B cell (primary cell): ENCODE results near the gene TOX2. TPM values are rescaled to one million over a fixed set of nuclear protein-coding genes. Genes with fewer than 3 reads are reported as not detected.
A peak's percentile ranks its signal among the peaks of the same experiment; 100 is the strongest.

Source experiments
- ATAC-seq: fragments of 200-7000 bp; cut with Tn5 transposase; one replicate; pipeline ENCODE4 v1.10.0; 2021; ENCODE audit warnings: low read depth, mild to moderate bottlenecking, moderate number of reproducible peaks, moderate library complexity
- CTCF ChIA-PET: fragments of 350-600 bp; sonication (Branson Sonifier 250); formaldehyde crosslinking; loops from one replicate; lab custom pipeline; 2021; ENCODE audit warnings: antibody characterized with exemption, inconsistent platforms; lab: Charles Lee
- POLR2A ChIA-PET: fragments of 350-600 bp; sonication (Branson Sonifier 250); formaldehyde crosslinking; loops from one replicate; lab custom pipeline; 2021; ENCODE audit warnings: antibody characterized with exemption; lab: Charles Lee
- DNase-seq: peaks from one replicate; pipeline ENCODE4 v3.0.0; 2013
- H2AFZ ChIP-seq: 2 replicates; pipeline ENCODE4 v1.6.1; 2012; ENCODE audit warnings: mild to moderate bottlenecking, low read depth, low read length; ENCODE audit not compliant: insufficient read depth, poor library complexity, severe bottlenecking
- H3K27ac ChIP-seq, 2 donors: 1 replicate in 1 of 2; 2 replicates in 1 of 2; pipeline ENCODE4 v1.5.1; 2012 to 2013; ENCODE audit warnings: low read length in 2 of 2, mild to moderate bottlenecking in 2 of 2, moderate library complexity in 1 of 2
- H3K27me3 ChIP-seq, 4 experiments: fragments of 200-600 bp in 1 of 4; sonication (generic) in 1 of 4; replicated peaks in 1 of 4; 1 replicate in 2 of 4; 2 replicates in 2 of 4; pipeline versions ENCODE4 v1.6.1 to v1.7.0; 2013 to 2016; ENCODE audit warnings: low read length in 3 of 4, mild to moderate bottlenecking in 2 of 4, mixed read lengths in 1 of 4, moderate library complexity in 1 of 4; ENCODE audit not compliant: insufficient read depth in 4 of 4, control insufficient read depth in 3 of 4; ENCODE audit errors: control extremely low read depth in 1 of 4
- H3K36me3 ChIP-seq, 2 experiments: replicated peaks in 1 of 2; 1 replicate in 1 of 2; 2 replicates in 1 of 2; pipeline versions ENCODE4 v1.6.1 to v1.7.1; 2013; ENCODE audit warnings: low read length in 1 of 2; ENCODE audit not compliant: insufficient read depth in 2 of 2, control insufficient read depth in 1 of 2; ENCODE audit errors: control extremely low read depth in 1 of 2, extremely low read depth in 1 of 2
- H3K4me1 ChIP-seq, 2 donors: fragments of 200-600 bp in 1 of 2; sonication (generic) in 1 of 2; 1 replicate in 1 of 2; 2 replicates in 1 of 2; pipeline versions ENCODE4 v1.5.1 to v1.6.1; 2013 to 2017; ENCODE audit warnings: low read length in 2 of 2; ENCODE audit not compliant: control insufficient read depth in 2 of 2, insufficient read depth in 2 of 2
- H3K4me2 ChIP-seq: replicated peaks from 2 replicates; pipeline ENCODE3; 2012; ENCODE audit warnings: mild to moderate bottlenecking, low read depth, low read length; ENCODE audit not compliant: poor library complexity, severe bottlenecking
- H3K4me3 ChIP-seq, 5 experiments: fragments of 200-600 bp in 1 of 5; sonication (generic) in 1 of 5; 1 replicate in 3 of 5; 2 replicates in 2 of 5; pipeline versions ENCODE4 v1.5.1 to v1.7.0; 2011 to 2016; ENCODE audit warnings: low read length in 4 of 5, mild to moderate bottlenecking in 4 of 5, low read depth in 2 of 5, control low read depth in 1 of 5, moderate library complexity in 1 of 5; ENCODE audit not compliant: insufficient read depth in 1 of 5; ENCODE audit errors: control extremely low read depth in 1 of 5, extremely low read depth in 1 of 5
- H3K79me2 ChIP-seq: fragments of 200-600 bp; sonication (generic); one replicate; pipeline ENCODE4 v1.6.0; 2016; ENCODE audit warnings: low read length; ENCODE audit not compliant: control insufficient read depth, insufficient read depth
- H3K9ac ChIP-seq: fragments of 200-600 bp; sonication (generic); 2 replicates; pipeline ENCODE4 v1.6.1; 2017; ENCODE audit warnings: mild to moderate bottlenecking, low read length, moderate library complexity
- H3K9me3 ChIP-seq, 3 donors: one replicate each; pipeline versions ENCODE4 v1.6.1 to v1.7.1; 2013; ENCODE audit warnings: low read length in 2 of 3; ENCODE audit not compliant: control insufficient read depth in 2 of 3, insufficient read depth in 1 of 3; ENCODE audit errors: control extremely low read depth in 1 of 3
- H4K20me1 ChIP-seq: 2 replicates; pipeline ENCODE4 v1.6.0; 2012; ENCODE audit warnings: mild to moderate bottlenecking, low read length; ENCODE audit not compliant: insufficient read depth, control insufficient read depth, poor library complexity, severe bottlenecking
- H3K27ac Mint-ChIP-seq: one replicate; pipeline ENCODE4 v1.8.0; 2021; ENCODE audit warnings: mixed read lengths
- H3K27me3 Mint-ChIP-seq: one replicate; pipeline ENCODE4 v1.8.0; 2021; ENCODE audit warnings: mixed read lengths
- H3K4me1 Mint-ChIP-seq: one replicate; pipeline ENCODE4 v1.8.0; 2021; ENCODE audit warnings: mixed read lengths
- H3K4me3 Mint-ChIP-seq: one replicate; pipeline ENCODE4 v1.8.0; 2021; ENCODE audit warnings: mixed read lengths
- H3K9me3 Mint-ChIP-seq: one replicate; pipeline ENCODE4 v1.8.0; 2022; ENCODE audit warnings: mixed read lengths; ENCODE audit not compliant: insufficient read depth
- CTCF ChIP-seq: fragments of 200-600 bp; IDR thresholded peaks from one replicate; pipeline ENCODE4 v1.8.0; 2022; ENCODE audit warnings: antibody characterized with exemption, mild to moderate bottlenecking
- EZH2 ChIP-seq: IDR thresholded peaks from 2 replicates; pipeline ENCODE4 v1.6.1; 2012; ENCODE audit warnings: borderline replicate concordance, low read depth, mild to moderate bottlenecking, moderate library complexity, low read length; ENCODE audit not compliant: insufficient read depth, poor library complexity, severe bottlenecking
- WGBS: methylation state at CpG from one replicate; pipeline ENCODE4 v1.1.5; 2013; ENCODE audit warnings: missing lambda C conversion rate; ENCODE audit not compliant: insufficient coverage; 5-methylcytosine and 5-hydroxymethylcytosine counted together
- intact Hi-C: fragments of 100-400 bp; cut with micrococcal nuclease; formaldehyde crosslinking; loops from one replicate; pipeline ENCODE4 v1.10.0; 2022
- polyA plus RNA-seq: library from polyadenylated mRNA; depleted of rRNA; stranded (reverse); fragments of >200 nt; gene quantifications from 2 replicates; pipeline ENCODE4 v1.2.3, GENCODE V29; 2012
- total RNA-seq, 2 donors: library from RNA; stranded (reverse); fragments of 120-200 nt in 1 of 2; gene quantifications; 1 replicate in 1 of 2; 2 replicates in 1 of 2; pipeline versions ENCODE4 v1.2.3 to v1.2.4, GENCODE V29; 2013 to 2022

TOX2 gene
- total and polyA plus RNA-seq, 2 donors (not counting 1 experiment from before 2014, with no cell fraction given): 1.2 to 4.1 TPM

DNA sequence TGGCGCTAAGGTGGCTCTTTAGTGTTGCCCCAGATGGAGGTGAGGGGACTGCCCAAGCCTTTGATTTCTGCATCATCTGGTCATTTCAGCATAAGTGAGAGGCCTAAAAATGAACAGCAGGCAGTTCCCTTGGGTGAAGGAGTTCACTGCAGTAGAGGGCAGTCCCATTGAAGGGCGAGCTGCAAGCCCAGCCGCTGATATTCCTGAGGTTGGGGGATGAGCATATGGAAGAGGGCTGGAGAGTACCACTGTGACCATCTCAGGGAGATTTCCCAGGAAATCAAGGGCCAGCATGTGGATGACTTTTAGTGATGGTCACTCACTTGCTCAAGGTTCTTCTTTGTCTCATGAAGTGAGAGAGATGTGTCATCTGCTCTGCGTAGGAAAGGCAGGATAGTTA lies 9.3 kb downstream of the TOX2 start:
- TF ChIP-seq EZH2 (no peak), CTCF (no peak)
- Mint-ChIP-seq H3K4me1 (peaks cover 26% of the 10 kb centered on the region), H3K4me3 (no peak overlapping the region), H3K9me3 (no peaks in the 10 kb centered on the region), H3K27me3 (peaks cover 28% of the 10 kb centered on the region), H3K27ac (no peak overlapping the region)
- ChIA-PET POLR2A (no interaction called here), CTCF (no interaction called here)
- Histone ChIP-seq H4K20me1 (no peaks in the 10 kb centered on the region), H3K9me3 (peaks cover 0 to 7% (median 0%) of the 10 kb centered on the region in 3 donors), H3K4me3 (no peak overlapping the region), H3K27me3 (peaks cover 0 to 4% (median under 1%) of the 10 kb centered on the region in 4 experiments), H3K79me2 (no peaks in the 10 kb centered on the region), H2AFZ (no peak overlapping the region), H3K9ac (no peak overlapping the region), H3K4me2 (no peak overlapping the region), H3K36me3 (no peaks in the 10 kb centered on the region), H3K27ac (no peak overlapping the region), H3K4me1 (peaks cover 0 to 19% of the 10 kb centered on the region in 2 donors)
- WGBS: 94% methylated on average over 4 of the region's 4 CpGs
- ATAC-seq (no peak), DNase-seq (no peak)
- intact Hi-C loops: no loop called here

DNA sequence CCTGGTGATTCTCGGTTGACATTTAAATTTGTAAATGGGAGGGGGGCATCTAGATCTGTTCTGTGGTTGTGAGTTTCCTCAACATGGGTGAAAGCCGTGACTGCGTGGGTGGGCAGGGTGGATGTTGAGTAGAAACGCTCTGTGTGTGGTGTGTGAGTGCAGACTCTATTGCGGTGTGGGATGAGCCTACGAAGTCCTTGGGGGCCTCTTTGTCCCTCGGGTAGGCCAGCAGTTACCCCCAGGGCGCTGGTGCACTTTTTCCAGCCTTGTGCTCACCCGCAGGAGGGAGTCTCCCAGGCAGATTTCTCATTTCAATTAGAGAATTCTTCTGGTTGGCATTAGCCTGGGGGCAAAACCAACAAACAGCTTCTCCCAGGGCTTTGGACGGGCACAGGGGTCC lies 10.6 kb downstream of the TOX2 start:
- peak overlapping the region; percentile 12 for H3K4me2 ChIP-seq
- no peak overlapping the region for H3K27ac ChIP-seq
- Mint-ChIP-seq H3K27me3 (peaks cover 24% of the 10 kb centered on the region), H3K4me3 (peak overlapping the region; percentile 43), H3K27ac (no peak overlapping the region), H3K4me1 (peaks cover 26% of the 10 kb centered on the region), H3K9me3 (no peaks in the 10 kb centered on the region)
- no peaks in the 10 kb centered on the region for H3K79me2 ChIP-seq
- no peak overlapping the region for H3K4me3 ChIP-seq
- H3K36me3 ChIP-seq: no peaks in the 10 kb centered on the region
- WGBS: 40% methylated on average over 8 of the region's 10 CpGs
- peak overlapping the region; percentile 19 for H2AFZ ChIP-seq
- H3K9ac ChIP-seq: no peak overlapping the region
- peaks cover 0 to 4% (median under 1%) of the 10 kb centered on the region in 4 experiments for H3K27me3 ChIP-seq
- intact Hi-C loops: no loop called here
- peaks cover 0 to 19% of the 10 kb centered on the region in 2 donors for H3K4me1 ChIP-seq
- ChIA-PET CTCF (interaction anchor here (1.1 to 1.4 kb wide), 2 partner anchors 16 to 154 kb away, joined by 3 to 4 read pairs; no protein-coding TSS in a partner anchor), POLR2A (no interaction called here)
- DNase-seq: no peak
- no peaks in the 10 kb centered on the region for H4K20me1 ChIP-seq
- H3K9me3 ChIP-seq: peaks cover 0 to 3% (median 0%) of the 10 kb centered on the region in 3 donors
- peak; percentile 79 for ATAC-seq
- TF ChIP-seq EZH2 (no peak), CTCF (no peak)
